SJCRH30 (cell line): ENCODE results near the gene ZNF235. TPM values are rescaled to one million over a fixed set of nuclear protein-coding genes. Genes with fewer than 3 reads are reported as not detected.
A peak's percentile ranks its signal among the peaks of the same experiment; 100 is the strongest.
"Not testable (repeated sequence)": the region's sequence is repeated elsewhere in the genome, so short reads cannot be mapped to it uniquely, and the experiment has no call there.

Experiments used
- DNase-seq, 2 experiments: peaks; one replicate each; pipeline ENCODE4 v3.0.0-alpha.2; 2015 to 2020
- H3K27ac ChIP-seq: fragments of 250-450 bp; sonication (Bioruptor Pico); 2 replicates; pipeline ENCODE4 v1.5.1; 2020; ENCODE audit warnings: mild to moderate bottlenecking, moderate library complexity
- H3K27me3 ChIP-seq: fragments of 250-450 bp; sonication (Bioruptor Pico); 2 replicates; pipeline ENCODE4 v1.5.1; 2020; ENCODE audit warnings: mild to moderate bottlenecking, moderate library complexity
- H3K36me3 ChIP-seq: fragments of 250-450 bp; sonication (Bioruptor Pico); 2 replicates; pipeline ENCODE4 v1.5.1; 2020; ENCODE audit warnings: mild to moderate bottlenecking, moderate library complexity
- H3K4me1 ChIP-seq: fragments of 250-450 bp; sonication (Bioruptor Pico); 2 replicates; pipeline ENCODE4 v1.5.1; 2020; ENCODE audit warnings: mild to moderate bottlenecking, moderate library complexity
- H3K4me3 ChIP-seq: fragments of 250-450 bp; sonication (Bioruptor Pico); 2 replicates; pipeline ENCODE4 v1.5.1; 2020; ENCODE audit warnings: mild to moderate bottlenecking, moderate library complexity
- H3K9me3 ChIP-seq: fragments of 250-450 bp; sonication (Bioruptor Pico); replicated peaks from 2 replicates; pipeline ENCODE4 v1.5.1; 2020; ENCODE audit warnings: mild to moderate bottlenecking, moderate library complexity
- total RNA-seq: library from RNA; depleted of rRNA; stranded (reverse); fragments of >200 nt; shearing (Covaris generic); gene quantifications from 2 replicates; pipeline ENCODE4 v1.2.3, GENCODE V29; 2014; rRNA removed

ZNF235 gene
- total RNA-seq, result 8.0 and 8.2 TPM in 2 replicates

DNA sequence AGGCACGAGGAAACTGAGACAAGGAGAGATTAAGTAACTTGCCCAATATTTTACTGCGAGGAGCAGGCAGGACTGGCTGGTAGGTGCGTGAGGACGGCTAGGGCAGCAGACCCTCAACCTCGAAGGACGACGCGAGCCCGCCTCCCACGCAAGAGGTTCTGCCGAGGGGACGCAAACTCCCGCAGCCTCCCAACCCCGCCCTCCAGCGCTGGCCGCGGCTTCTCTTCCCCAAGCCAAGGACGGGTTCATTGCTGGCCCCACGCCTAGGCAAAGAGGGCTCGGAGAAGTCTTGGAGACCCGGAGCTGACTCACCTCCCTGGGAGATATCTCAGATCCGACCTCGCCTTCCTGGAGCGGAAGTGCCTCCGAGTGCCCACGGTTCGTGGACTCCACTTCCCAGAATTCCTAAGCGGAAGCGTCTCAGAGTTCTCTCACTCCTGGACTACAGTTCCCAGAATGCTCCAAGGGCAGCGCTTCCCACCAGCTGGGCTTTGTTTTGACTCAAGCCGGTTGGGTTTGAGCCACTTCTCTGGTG, at the start of gene ZNF235:
ZNF235 (minus strand) TSS at position 367 of the 535 bp plus-strand sequence. CDS start 1,621 bp downstream, outside the sequence.
- Histone ChIP-seq H3K4me3 (peak within 1 kb of the TSS; percentile 64), H3K4me1 (peaks cover 13% of the 10 kb centered on the region), H3K27ac (peak within 1 kb of the TSS; percentile 73), H3K9me3 (no peaks in the 10 kb centered on the region), H3K27me3 (no peaks in the 10 kb centered on the region), H3K36me3 (peaks cover 17% of the 10 kb centered on the region)
- DNase-seq, result peak; percentile 92 to 95

GRCh38 chr19:44346556-44346955, 41.7 kb upstream of the ZNF235 start:
- H3K4me3 ChIP-seq, result no peak overlapping the region
- H3K4me1 ChIP-seq, result no peaks in the 10 kb centered on the region
- peaks cover 11% of the 10 kb centered on the region for H3K9me3 ChIP-seq

DNA sequence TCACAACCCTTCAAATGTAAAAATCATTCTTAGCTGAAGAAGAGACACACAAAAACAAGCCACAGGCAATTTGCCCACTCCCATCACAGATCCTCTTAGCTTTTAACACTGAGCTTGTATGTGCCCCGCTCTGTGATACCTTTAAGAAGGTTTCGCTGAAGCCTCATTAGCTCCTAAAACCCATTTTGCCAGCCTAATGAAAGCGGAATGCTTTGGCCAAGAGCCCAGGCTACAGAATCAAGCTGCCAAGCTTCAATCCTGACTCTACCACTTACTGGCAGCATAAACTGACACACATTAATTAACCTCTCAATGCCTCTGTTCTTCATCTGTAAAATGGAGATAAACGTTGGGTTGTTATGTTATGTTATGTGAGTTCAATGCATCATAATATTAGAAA, 41.1 kb upstream of the ZNF235 start:
- peaks cover 20% of the 10 kb centered on the region for H3K36me3 ChIP-seq
- peaks cover 10% of the 10 kb centered on the region for H3K9me3 ChIP-seq
- H3K4me3 ChIP-seq, result no peak overlapping the region
- H3K27me3 ChIP-seq, result no peaks in the 10 kb centered on the region
- H3K27ac ChIP-seq, result no peak overlapping the region
- no peaks in the 10 kb centered on the region for H3K4me1 ChIP-seq
- DNase-seq, result no peak

More at GRCh38 chr19:44346556-44346955, 41.7 kb upstream of the ZNF235 start:
- Histone ChIP-seq H3K36me3 (peaks cover 17% of the 10 kb centered on the region), H3K27ac (no peak overlapping the region), H3K27me3 (no peaks in the 10 kb centered on the region)
- no peak for DNase-seq

DNA sequence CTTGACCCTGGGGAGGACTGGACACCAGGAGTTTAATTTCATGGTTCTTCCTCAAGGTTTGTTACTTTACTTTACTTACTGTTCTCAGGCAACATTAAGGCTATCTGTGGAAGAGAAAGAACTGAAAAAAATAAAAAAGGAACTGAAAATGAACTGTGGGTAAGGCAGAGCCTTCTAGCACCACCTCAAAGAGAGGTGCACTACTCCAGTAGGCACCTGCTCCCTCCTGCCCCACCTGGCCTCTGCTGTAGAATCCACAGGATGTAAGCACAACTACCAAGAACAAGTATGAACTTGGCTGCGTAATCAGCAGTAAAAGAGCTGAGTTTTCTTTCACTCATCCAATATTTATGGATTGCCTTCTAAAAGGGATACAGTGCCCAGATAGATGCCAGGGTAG, 39.4 kb upstream of the ZNF235 start:
- H3K9me3 ChIP-seq, result peaks cover 10% of the 10 kb centered on the region
- DNase-seq, result no peak
- peaks cover 28% of the 10 kb centered on the region for H3K36me3 ChIP-seq

GRCh38 chr19:44341794-44342193, 37.0 kb upstream of the ZNF235 start:
- no peak overlapping the region for H3K4me3 ChIP-seq
- H3K9me3 ChIP-seq, result no peaks in the 10 kb centered on the region; the same call in none of the 2 replicates
- no peak for DNase-seq
- peaks cover 36% of the 10 kb centered on the region for H3K36me3 ChIP-seq
- H3K27ac ChIP-seq, result no peak overlapping the region
- no peaks in the 10 kb centered on the region for H3K27me3 ChIP-seq
- no peaks in the 10 kb centered on the region for H3K4me1 ChIP-seq

More for the DNA sequence above, 39.4 kb upstream of the ZNF235 start:
- Histone ChIP-seq H3K27me3 (no peaks in the 10 kb centered on the region), H3K27ac (no peak overlapping the region), H3K4me1 (no peaks in the 10 kb centered on the region), H3K4me3 (no peak overlapping the region)

- not testable (repeated sequence) for H3K4me1 ChIP-seq, H3K4me3 ChIP-seq, H3K27ac ChIP-seq, H3K27me3 ChIP-seq
- peak in 1 of 2 experiments; percentile 12 for DNase-seq
- H3K9me3 ChIP-seq, result peaks cover 24% of the 10 kb centered on the region
- peaks cover 84% of the 10 kb centered on the region for H3K36me3 ChIP-seq
These were observed 29.8 kb upstream of the ZNF235 start for GRCh38 chr19:44334639-44335038.

- Histone ChIP-seq H3K4me1 (no peaks in the 10 kb centered on the region), H3K36me3 (peaks cover 92% of the 10 kb centered on the region), H3K9me3 (peaks cover 24% of the 10 kb centered on the region), H3K27me3 (no peaks in the 10 kb centered on the region), H3K27ac (no peak overlapping the region), H3K4me3 (no peak overlapping the region)
- no peak for DNase-seq
These were observed 27.3 kb upstream of the ZNF235 start for GRCh38 chr19:44332145-44332544.

GRCh38 chr19:44315883-44316282, 11.1 kb upstream of the ZNF235 start:
- Histone ChIP-seq H3K4me3 (no peak overlapping the region), H3K27me3 (no peaks in the 10 kb centered on the region), H3K9me3 (peaks cover 7% of the 10 kb centered on the region), H3K4me1 (0 out of 2 replicates have a peak, but pooled peaks cover 3% of the 10 kb centered on the region), H3K36me3 (no peaks in the 10 kb centered on the region), H3K27ac (no peak overlapping the region)
- DNase-seq, result no peak

DNA sequence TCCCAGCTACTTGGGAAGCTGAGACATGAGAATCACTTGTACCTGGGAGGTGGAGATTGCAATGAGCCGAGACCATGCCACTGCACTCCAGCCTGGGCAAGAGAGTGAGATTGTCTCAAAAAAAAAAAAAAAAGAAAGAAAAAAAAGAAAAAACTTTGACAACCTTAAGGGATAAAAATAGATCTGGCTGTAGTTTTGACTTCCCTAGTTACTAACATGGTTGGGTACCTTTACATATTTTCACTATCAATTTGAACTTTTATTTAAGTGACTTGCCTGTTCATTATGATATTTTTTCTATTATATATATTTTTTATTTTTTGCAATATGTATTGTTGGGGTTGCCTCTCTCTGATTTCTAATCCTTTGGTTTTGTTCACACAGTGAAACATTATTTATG, 8.4 kb upstream of the ZNF235 start:
- no peak overlapping the region for H3K4me3 ChIP-seq
- DNase-seq, result no peak
- H3K9me3 ChIP-seq, result peaks cover 7% of the 10 kb centered on the region
- H3K36me3 ChIP-seq, result no peaks in the 10 kb centered on the region
- H3K4me1 ChIP-seq, result peaks cover 20% of the 10 kb centered on the region
- no peak overlapping the region for H3K27ac ChIP-seq
- H3K27me3 ChIP-seq, result no peaks in the 10 kb centered on the region

DNA sequence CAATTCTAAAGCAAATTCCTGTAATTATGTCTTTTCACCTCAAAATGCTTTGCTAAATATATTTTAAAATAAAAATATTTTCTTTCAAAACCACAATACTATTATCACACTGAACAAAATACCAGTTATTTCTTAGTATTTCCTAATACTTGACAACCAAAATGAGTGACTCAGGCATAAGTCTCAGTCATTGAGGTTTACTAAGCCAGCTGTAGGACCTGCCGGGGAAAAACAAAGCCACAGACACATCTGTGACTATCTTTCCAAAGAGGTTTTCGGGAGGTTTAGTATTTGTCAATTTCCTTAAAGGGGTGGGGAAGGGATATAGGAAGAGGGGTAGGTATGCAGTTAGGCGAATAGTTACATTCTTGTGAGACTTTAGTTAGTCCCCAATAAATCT, 3.2 kb upstream of the ZNF235 start:
- peaks cover 19% of the 10 kb centered on the region for H3K4me1 ChIP-seq
- peak; percentile 17 to 40 for DNase-seq
- no peaks in the 10 kb centered on the region for H3K36me3 ChIP-seq
- 0 out of 2 replicates have a peak, but pooled peaks cover 2% of the 10 kb centered on the region for H3K9me3 ChIP-seq
- H3K4me3 ChIP-seq, result no peak overlapping the region
- H3K27ac ChIP-seq, result peak overlapping the region; percentile 77
- no peaks in the 10 kb centered on the region for H3K27me3 ChIP-seq

GRCh38 chr19:44306283-44306682, 1.5 kb upstream of the ZNF235 start:
- DNase-seq, result no peak
- Histone ChIP-seq H3K4me3 (no peak overlapping the region), H3K36me3 (peaks cover 10% of the 10 kb centered on the region; the same call in 1 of the 2 replicates), H3K27ac (no peak overlapping the region), H3K9me3 (no peaks in the 10 kb centered on the region), H3K27me3 (no peaks in the 10 kb centered on the region), H3K4me1 (peaks cover 19% of the 10 kb centered on the region)

DNA sequence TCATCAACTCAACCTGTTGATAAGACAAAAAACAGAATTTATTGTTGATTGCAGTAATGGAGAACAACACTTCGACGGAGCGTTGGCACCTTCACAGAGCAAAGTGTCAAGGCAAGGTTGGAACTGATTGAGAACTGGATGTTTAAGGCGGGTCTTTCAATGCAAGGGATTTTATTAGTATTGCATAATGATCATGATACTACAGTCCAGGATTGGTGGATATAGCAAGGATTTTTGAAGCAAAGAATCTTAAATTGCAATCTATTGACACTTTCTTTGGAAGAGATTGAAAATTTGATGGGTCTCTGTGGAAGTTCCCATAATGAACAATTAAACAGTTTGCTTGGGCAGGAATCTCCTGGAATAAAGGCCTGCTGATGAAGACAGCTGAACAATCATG, 632 bp upstream of the ZNF235 start:
- Histone ChIP-seq H3K4me3 (peak overlapping the region; percentile 64; the same call in 1 of the 2 replicates), H3K36me3 (peaks cover 13% of the 10 kb centered on the region), H3K27me3 (no peaks in the 10 kb centered on the region), H3K4me1 (peaks cover 19% of the 10 kb centered on the region), H3K27ac (no peak overlapping the region), H3K9me3 (no peaks in the 10 kb centered on the region)
- DNase-seq, result no peak

DNA sequence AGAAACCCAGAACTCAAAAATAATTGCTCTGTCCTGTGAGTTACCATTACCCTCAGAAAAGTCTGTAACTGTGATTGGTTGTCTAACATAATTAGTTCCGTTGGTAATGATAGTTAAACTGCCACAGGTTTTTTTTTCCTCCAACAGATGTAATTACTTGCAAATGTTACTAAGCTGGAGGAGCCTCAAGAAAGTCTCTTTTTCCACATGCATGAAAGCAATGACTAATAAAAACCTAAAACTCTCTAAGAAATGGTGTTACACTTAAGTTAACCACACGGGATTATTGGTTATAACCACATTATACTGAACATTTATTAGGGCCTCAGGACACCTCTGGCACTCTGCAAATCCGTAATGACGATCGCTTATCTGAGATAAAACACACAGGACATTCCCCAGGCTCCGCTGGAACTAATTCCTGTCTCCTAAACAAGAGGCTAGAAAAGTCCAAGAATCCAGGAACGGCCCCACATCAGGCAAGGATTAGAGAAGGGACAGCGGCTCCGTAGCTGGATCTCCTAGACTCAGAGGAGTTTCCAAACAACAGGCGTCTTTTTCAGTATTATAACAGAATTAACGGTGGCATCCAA, 753 bp downstream of the ZNF235 start:
- Histone ChIP-seq H3K4me1 (peaks cover 7% of the 10 kb centered on the region), H3K36me3 (peaks cover 23% of the 10 kb centered on the region), H3K4me3 (peak overlapping the region; percentile 64), H3K27ac (peak overlapping the region; percentile 73), H3K9me3 (no peaks in the 10 kb centered on the region), H3K27me3 (no peaks in the 10 kb centered on the region)
- peak; percentile 47 to 57 for DNase-seq

GRCh38 chr19:44303320-44303719, 1.5 kb downstream of the ZNF235 start:
- peaks cover 2% of the 10 kb centered on the region for H3K4me1 ChIP-seq
- H3K4me3 ChIP-seq, result peak overlapping the region; percentile 64; the same call in 1 of the 2 replicates
- no peak overlapping the region for H3K27ac ChIP-seq
- no peaks in the 10 kb centered on the region for H3K9me3 ChIP-seq
- H3K36me3 ChIP-seq, result peaks cover 31% of the 10 kb centered on the region
- peak in 1 of 2 experiments; percentile 19 for DNase-seq
- no peaks in the 10 kb centered on the region for H3K27me3 ChIP-seq

- no peak overlapping the region for H3K27ac ChIP-seq
- no peak overlapping the region for H3K4me3 ChIP-seq
- H3K36me3 ChIP-seq, result peaks cover 30% of the 10 kb centered on the region
- no peak for DNase-seq
- no peaks in the 10 kb centered on the region for H3K27me3 ChIP-seq
- 0 out of 2 replicates have a peak, but pooled peaks cover 3% of the 10 kb centered on the region for H3K9me3 ChIP-seq
- H3K4me1 ChIP-seq, result no peaks in the 10 kb centered on the region
These were observed 19.9 kb downstream of the ZNF235 start for GRCh38 chr19:44284968-44285367.
